ENCODE results near the gene HSD17B4.

HSD17B4 gene

GRCh38 chr5:119583684-119584083 is 131.4 kb downstream of the HSD17B4 start (continued):
- TF ChIP-seq ZFP30 (CRISPR knock-in tag; IDR thresholded peaks at IDR 0.05) = no peak
- no peak for TF ChIP-seq ZNF70 (CRISPR knock-in tag; IDR thresholded peaks at IDR 0.05)
- no peak for TF ChIP-seq ARNTL (CRISPR knock-in tag; IDR thresholded peaks at IDR 0.05; ENCODE audit: borderline replicate concordance, low read depth)

Data from SK-N-SH treated with all-trans-retinoic acid at 6 μM for 48 hours (cell line).